HL-60 (cell line): ENCODE data around the gene WAC.

Experiments used
- DNase-seq, 2 experiments: peaks; one replicate each; pipeline ENCODE4 v3.0.0-alpha.2; 2010 to 2020; ENCODE audit warnings: low read depth in 1 of 2, low spot score in 1 of 2
- H3K27ac ChIP-seq: fragments of 250-450 bp; sonication (Bioruptor Pico); replicated peaks from 2 replicates; pipeline ENCODE4 v1.5.1; 2020; ENCODE audit warnings: mild to moderate bottlenecking, moderate library complexity
- H3K27me3 ChIP-seq: fragments of 250-450 bp; sonication (Bioruptor Pico); 2 replicates; pipeline ENCODE4 v1.5.1; 2021; ENCODE audit warnings: mild to moderate bottlenecking, moderate library complexity; ENCODE audit not compliant: insufficient read depth, poor library complexity, severe bottlenecking
- H3K4me3 ChIP-seq: replicated peaks from 2 replicates; pipeline ENCODE4 v1.5.1; 2011; ENCODE audit warnings: mild to moderate bottlenecking, control low read depth, low read length; ENCODE audit not compliant: insufficient read depth
- GABPA ChIP-seq: IDR thresholded peaks from 2 replicates; pipeline ENCODE4 v1.6.1; 2012; ENCODE audit warnings: low read depth
- POLR2AphosphoS5 ChIP-seq: IDR thresholded peaks from 2 replicates; pipeline ENCODE4 v1.6.1; 2012; ENCODE audit warnings: low read depth
- SPI1 ChIP-seq: IDR thresholded peaks from 2 replicates; pipeline ENCODE4 v1.6.1; 2012; ENCODE audit warnings: low read depth, mild to moderate bottlenecking, borderline replicate concordance
- TF ChIP-seq, protein P1 (sequence below): IDR thresholded peaks from 2 replicates; pipeline ENCODE4 v1.6.1; 2012; ENCODE audit warnings: low read depth; ENCODE audit not compliant: insufficient replicate concordance
- TF ChIP-seq, protein P2 (sequence below): IDR thresholded peaks from one replicate; pipeline ENCODE4 v1.5.1; 2011; ENCODE audit warnings: low read length, control low read depth, inconsistent platforms; ENCODE audit not compliant: insufficient read depth

Gene WAC

DNA sequence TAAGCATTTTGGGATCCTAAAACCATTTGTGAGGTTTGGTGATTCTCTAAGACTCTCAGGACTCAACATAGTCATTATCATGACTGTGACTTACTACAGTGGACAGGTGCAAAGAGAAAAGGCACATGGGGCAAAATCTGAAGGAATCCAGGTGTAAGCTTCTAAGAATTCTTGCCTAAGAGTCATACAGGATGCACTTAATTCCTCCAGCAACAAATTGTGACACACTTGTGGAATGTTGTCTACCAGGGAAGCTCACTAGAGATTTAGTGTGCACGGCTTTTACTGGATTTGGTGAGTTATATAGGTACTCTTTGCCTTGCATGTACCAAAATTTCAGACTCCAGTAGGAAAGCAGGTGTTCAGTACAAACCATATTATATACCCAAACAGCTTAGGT lies 47.9 kb downstream of the WAC start:
- H3K27ac ChIP-seq, result no peak overlapping the region
- H3K27me3 ChIP-seq, result no peaks in the 10 kb centered on the region
- H3K4me3 ChIP-seq, result no peak overlapping the region
- DNase-seq, result no peak
- TF ChIP-seq, protein P1, sequence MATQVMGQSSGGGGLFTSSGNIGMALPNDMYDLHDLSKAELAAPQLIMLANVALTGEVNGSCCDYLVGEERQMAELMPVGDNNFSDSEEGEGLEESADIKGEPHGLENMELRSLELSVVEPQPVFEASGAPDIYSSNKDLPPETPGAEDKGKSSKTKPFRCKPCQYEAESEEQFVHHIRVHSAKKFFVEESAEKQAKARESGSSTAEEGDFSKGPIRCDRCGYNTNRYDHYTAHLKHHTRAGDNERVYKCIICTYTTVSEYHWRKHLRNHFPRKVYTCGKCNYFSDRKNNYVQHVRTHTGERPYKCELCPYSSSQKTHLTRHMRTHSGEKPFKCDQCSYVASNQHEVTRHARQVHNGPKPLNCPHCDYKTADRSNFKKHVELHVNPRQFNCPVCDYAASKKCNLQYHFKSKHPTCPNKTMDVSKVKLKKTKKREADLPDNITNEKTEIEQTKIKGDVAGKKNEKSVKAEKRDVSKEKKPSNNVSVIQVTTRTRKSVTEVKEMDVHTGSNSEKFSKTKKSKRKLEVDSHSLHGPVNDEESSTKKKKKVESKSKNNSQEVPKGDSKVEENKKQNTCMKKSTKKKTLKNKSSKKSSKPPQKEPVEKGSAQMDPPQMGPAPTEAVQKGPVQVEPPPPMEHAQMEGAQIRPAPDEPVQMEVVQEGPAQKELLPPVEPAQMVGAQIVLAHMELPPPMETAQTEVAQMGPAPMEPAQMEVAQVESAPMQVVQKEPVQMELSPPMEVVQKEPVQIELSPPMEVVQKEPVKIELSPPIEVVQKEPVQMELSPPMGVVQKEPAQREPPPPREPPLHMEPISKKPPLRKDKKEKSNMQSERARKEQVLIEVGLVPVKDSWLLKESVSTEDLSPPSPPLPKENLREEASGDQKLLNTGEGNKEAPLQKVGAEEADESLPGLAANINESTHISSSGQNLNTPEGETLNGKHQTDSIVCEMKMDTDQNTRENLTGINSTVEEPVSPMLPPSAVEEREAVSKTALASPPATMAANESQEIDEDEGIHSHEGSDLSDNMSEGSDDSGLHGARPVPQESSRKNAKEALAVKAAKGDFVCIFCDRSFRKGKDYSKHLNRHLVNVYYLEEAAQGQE, result no peak

DNA sequence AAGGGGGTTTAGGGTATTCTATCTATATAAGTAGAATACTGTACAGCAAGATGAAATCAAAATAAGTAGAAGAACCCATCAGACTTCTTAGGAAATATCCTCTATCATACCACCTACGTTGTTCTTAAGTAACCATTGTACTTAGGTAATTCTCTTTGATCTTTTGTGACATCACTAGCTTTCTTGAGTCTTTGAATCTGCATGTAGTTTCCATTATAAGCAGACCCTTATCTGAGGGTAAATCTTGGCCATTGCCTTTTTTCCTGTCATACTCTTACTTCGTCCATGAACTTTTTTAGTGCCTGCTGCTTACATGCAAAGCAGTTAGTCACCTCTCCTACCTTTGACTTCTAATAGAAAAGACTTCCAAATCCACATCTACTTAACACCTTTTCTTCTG lies 49.0 kb downstream of the WAC start:
- Histone ChIP-seq H3K27me3 (no peaks in the 10 kb centered on the region), H3K27ac (no peak overlapping the region), H3K4me3 (no peak overlapping the region)
- TF ChIP-seq POLR2AphosphoS5, result no peak
- TF ChIP-seq, protein P2, sequence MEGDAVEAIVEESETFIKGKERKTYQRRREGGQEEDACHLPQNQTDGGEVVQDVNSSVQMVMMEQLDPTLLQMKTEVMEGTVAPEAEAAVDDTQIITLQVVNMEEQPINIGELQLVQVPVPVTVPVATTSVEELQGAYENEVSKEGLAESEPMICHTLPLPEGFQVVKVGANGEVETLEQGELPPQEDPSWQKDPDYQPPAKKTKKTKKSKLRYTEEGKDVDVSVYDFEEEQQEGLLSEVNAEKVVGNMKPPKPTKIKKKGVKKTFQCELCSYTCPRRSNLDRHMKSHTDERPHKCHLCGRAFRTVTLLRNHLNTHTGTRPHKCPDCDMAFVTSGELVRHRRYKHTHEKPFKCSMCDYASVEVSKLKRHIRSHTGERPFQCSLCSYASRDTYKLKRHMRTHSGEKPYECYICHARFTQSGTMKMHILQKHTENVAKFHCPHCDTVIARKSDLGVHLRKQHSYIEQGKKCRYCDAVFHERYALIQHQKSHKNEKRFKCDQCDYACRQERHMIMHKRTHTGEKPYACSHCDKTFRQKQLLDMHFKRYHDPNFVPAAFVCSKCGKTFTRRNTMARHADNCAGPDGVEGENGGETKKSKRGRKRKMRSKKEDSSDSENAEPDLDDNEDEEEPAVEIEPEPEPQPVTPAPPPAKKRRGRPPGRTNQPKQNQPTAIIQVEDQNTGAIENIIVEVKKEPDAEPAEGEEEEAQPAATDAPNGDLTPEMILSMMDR, result no peak
- TF ChIP-seq, protein P1, result no peak
- no peak for TF ChIP-seq GABPA
- TF ChIP-seq SPI1, result no peak
- DNase-seq, result no peak

DNA sequence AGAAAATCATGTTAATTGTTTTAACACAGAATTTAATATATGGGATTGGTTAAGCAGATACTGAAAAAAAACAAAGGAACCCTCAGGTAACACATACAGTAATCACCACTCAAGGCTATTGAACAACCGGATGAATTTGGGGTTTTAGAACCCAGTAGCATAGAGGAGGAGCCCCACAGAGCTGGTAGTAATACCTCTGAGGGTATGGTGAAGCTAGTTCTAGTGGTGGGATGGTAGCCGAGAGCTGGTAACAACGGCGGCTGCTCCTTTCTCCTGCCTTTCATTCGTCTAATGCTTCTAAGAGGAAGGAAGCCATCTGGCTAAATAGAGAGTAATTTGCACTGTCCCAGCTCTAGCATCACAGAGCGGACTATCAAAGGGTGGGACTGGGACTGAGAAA lies 52.2 kb downstream of the WAC start:
- TF ChIP-seq SPI1, result no peak
- TF ChIP-seq GABPA, result no peak
- TF ChIP-seq, protein P2, result no peak
- no peak for TF ChIP-seq POLR2AphosphoS5
- TF ChIP-seq, protein P1, result no peak
- no peak overlapping the region for H3K4me3 ChIP-seq
- no peaks in the 10 kb centered on the region for H3K27me3 ChIP-seq
- no peak overlapping the region for H3K27ac ChIP-seq
- no peak for DNase-seq

DNA sequence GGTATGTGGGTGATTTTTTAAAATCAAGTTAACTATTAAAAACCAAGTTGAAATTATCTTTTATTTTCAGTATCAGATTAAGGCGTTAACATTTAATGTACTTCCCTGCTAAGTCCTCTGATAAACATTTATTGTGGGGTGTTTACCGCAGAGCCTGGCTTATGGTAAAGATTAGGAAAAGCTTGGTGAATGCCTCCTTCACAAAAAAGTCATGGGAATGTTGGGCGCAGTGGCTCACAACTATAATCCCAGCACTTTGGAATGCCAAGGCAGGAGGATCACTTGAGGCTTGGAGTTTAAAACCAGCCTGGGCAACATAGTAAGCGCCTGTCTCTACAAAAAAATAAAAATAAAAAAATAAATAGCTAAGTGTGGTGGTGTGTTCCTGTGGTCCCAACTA lies 53.3 kb downstream of the WAC start:
- Histone ChIP-seq H3K27ac (no peak overlapping the region), H3K4me3 (no peak overlapping the region), H3K27me3 (no peaks in the 10 kb centered on the region)
- TF ChIP-seq GABPA, result no peak
- TF ChIP-seq, protein P2, result no peak
- no peak for DNase-seq
